K562 (cell line): ENCODE data around the gene USP12. TPM values are rescaled to one million over a fixed set of nuclear protein-coding genes. Genes with fewer than 3 reads are reported as not detected.

Source experiments
- ELK3 ChIP-seq: fragments of 450-650 bp; formaldehyde crosslinking; IDR thresholded peaks from 2 replicates; pipeline ENCODE4 v1.4.0; 2020; ENCODE audit warnings: mild to moderate bottlenecking
- MECOM ChIP-seq: fragments of 250-450 bp; sonication (Bioruptor Pico); IDR thresholded peaks from 2 replicates; pipeline ENCODE4 v1.8.0; 2022; ENCODE audit warnings: inconsistent platforms
- MTF1 ChIP-seq: fragments of 250-450 bp; sonication (Bioruptor Pico); IDR thresholded peaks from 2 replicates; pipeline ENCODE4 v1.9.0; 2021; ENCODE audit warnings: moderate library complexity, mild to moderate bottlenecking, inconsistent platforms, borderline replicate concordance
- PHF8 ChIP-seq: fragments of 200-600 bp; sonication (generic); IDR thresholded peaks from 2 replicates; pipeline ENCODE4 v1.6.1; 2012; ENCODE audit warnings: mixed run types, mild to moderate bottlenecking, inconsistent platforms, low read length, moderate library complexity, borderline replicate concordance
- SLC30A9 ChIP-seq: fragments of 250-450 bp; sonication (Bioruptor Pico); IDR thresholded peaks from 2 replicates; pipeline ENCODE4 v1.8.0; 2022; ENCODE audit warnings: mild to moderate bottlenecking, moderate library complexity
- TAF9B ChIP-seq: fragments of 450-650 bp; IDR thresholded peaks from 2 replicates; pipeline ENCODE4 v1.6.1; 2018; ENCODE audit warnings: mild to moderate bottlenecking; ENCODE audit not compliant: partially characterized antibody
- ZHX1 ChIP-seq: fragments of 150-350 bp; conservative IDR thresholded peaks from 2 replicates; pipeline ENCODE4 v1.6.1; 2014; ENCODE audit warnings: low read length
- ZNF449 ChIP-seq: fragments of 250-450 bp; sonication (Bioruptor Pico); IDR thresholded peaks from 2 replicates; pipeline ENCODE4 v1.8.0; 2022; ENCODE audit warnings: moderate library complexity, mild to moderate bottlenecking, inconsistent platforms
- ZNF75A ChIP-seq: fragments of 450-650 bp; formaldehyde crosslinking; IDR thresholded peaks from 2 replicates; pipeline ENCODE4 v1.4.0; 2020; ENCODE audit warnings: mild to moderate bottlenecking
- polyA plus RNA-seq, 8 experiments: library from polyadenylated mRNA; depleted of rRNA in 4 of 8; stranded (reverse) in 5 of 8; unstranded in 3 of 8; fragments of >200 nt; fragmentation: Nextera tagmentation in 2 of 8; fragmentation: Illumina TruSeq in 1 of 8; extraction: Ambion mirVana in 2 of 8; extraction: Trizol in 1 of 8; gene quantifications; 2 replicates each; pipeline versions ENCODE4 v1.2.1 to v1.2.3, GENCODE V29; 2011 to 2014; ENCODE audit warnings: inconsistent platforms in 1 of 8, missing spikeins in 1 of 8
- total RNA-seq, 7 experiments: library from RNA; depleted of rRNA in 6 of 7; stranded (reverse); fragments of >200 nt in 6 of 7; fragmentation: Illumina TruSeq in 2 of 7; extraction: Trizol in 2 of 7; gene quantifications; 2 replicates each; pipeline versions ENCODE4 v1.2.1 to v1.2.3, GENCODE V29; 2011 to 2021; ENCODE audit warnings: low replicate concordance in 1 of 7

Gene USP12
- total and polyA plus RNA-seq, 9 of the 15 experiments (the other 6 are each of a cell fraction or from before 2014, with no cell fraction given), result 1.8 to 20.5 (median 13.3) TPM

- no peak for TF ChIP-seq MECOM
- no peak for TF ChIP-seq SLC30A9
- no peak for TF ChIP-seq TAF9B
- TF ChIP-seq ZNF75A (CRISPR knock-in tag), result no peak
- no peak for TF ChIP-seq ZHX1
- no peak for TF ChIP-seq PHF8
- no peak for TF ChIP-seq MTF1
- no peak for TF ChIP-seq ZNF449 (CRISPR knock-in tag)
- no peak for TF ChIP-seq ELK3 (CRISPR knock-in tag)
These were observed 65.5 kb downstream of the USP12 start (continued) for GRCh38 chr13:27106144-27106543.
